Central memory CD4-positive, alpha-beta T cell (primary cell): ENCODE data around the gene OOSP4A.
"Not testable (repeated sequence)": the region's sequence is repeated elsewhere in the genome, so short reads cannot be mapped to it uniquely, and the experiment has no call there.

Experiments used
- DNase-seq: peaks from one replicate; pipeline ENCODE4 v3.0.0; 2022

The OOSP4A gene

GRCh38 chr11:59981106-59981770, 17.4 kb downstream of the OOSP4A start:
- no peak for DNase-seq

GRCh38 chr11:59982037-59982436, 18.2 kb downstream of the OOSP4A start:
- not testable (repeated sequence) for DNase-seq

- no peak for DNase-seq
Observed at GRCh38 chr11:59983212-59983611, 19.4 kb downstream of the OOSP4A start.

DNA sequence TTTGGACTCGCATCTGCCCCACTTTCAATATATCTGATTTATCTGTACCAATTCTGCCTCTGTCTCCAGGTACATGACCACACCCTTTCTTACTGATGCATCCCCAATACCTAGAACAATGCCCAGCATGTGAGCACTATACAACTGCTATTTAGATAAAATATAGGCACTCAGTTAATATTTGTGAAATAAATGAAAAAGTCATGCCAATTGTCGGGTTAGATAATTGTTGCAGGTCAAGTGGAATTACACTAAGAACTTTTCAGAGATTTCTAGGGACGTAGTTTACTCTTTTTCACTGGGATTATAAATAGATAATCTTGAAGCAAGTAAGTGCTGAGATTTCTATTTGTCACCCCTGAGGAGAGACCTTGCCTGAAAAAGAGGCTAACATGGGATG, 20.5 kb downstream of the OOSP4A start:
- DNase-seq, result no peak

GRCh38 chr11:59990421-59990820, 26.6 kb downstream of the OOSP4A start:
- DNase-seq, result no peak

DNA sequence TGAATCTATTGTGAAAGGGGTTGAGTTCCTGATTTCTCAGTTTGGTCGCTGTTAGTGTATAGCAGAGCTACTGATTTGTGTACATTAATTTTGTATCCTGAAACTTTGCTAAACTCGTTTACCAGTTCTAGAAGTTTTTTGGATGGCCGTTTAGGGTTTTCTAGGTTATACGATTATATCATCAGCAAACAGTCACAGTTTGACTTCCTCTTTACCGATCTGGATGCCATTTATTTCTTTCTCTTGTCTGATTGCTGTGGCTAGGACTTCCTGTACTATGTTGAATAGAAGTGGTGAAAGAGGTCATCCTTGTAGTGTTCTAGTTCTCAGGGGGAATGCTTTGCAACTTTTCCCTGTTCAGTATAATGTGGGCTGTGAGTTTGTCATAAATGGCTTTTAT, 28.6 kb downstream of the OOSP4A start:
- DNase-seq, result no peak

GRCh38 chr11:59997800-59998199, 34.0 kb downstream of the OOSP4A start:
- DNase-seq, result no peak

- no peak for DNase-seq
Observed at GRCh38 chr11:59999691-60000090, 35.9 kb downstream of the OOSP4A start.

GRCh38 chr11:60003729-60004128, 39.9 kb downstream of the OOSP4A start:
- DNase-seq, result no peak

DNA sequence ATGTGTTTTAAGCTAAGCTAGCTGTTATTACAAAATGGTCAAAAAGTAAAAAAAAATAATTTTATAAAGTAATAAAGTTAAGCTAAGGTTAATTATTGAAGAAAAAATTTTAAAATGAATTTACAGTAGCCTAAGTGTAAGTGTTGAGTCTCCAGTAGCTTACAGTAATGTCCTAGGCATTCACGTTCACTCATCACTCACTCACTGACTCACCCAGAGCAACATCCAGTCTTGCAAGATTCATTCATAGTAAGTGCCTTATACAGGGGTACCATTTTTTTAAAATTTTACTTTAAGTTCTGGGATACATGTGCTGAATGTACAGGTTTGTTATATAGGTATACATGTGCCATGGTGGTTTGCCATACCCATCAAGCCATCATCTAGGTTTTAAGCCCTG, 41.5 kb downstream of the OOSP4A start:
- DNase-seq, result no peak

DNA sequence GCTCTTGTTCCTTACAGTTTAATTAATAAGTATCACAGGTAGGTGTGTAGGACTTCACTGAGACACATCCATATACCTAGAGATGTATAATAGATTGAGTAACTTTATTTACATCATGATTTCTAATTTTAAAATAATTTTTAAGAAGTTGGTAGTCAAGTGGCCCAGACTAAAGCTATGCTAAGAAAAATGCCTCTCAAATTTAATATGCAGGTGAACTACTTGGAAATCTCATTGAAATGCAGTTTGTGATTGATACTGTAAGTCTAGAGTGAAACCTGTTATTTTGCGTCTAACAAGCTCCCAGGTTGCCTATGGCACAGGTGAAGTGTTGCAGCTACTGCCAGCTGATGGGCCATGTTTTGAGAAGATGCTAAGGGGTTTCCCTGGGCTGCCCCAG, 53.0 kb downstream of the OOSP4A start, which contains the start of gene OOSP4B:
OOSP4B (plus strand) TSS at position 301 of the 400 bp plus-strand sequence.
- no peak for DNase-seq

GRCh38 chr11:60018058-60018457, 54.2 kb downstream of the OOSP4A start:
- no peak for DNase-seq
